ENCODE data around the gene MTMR10.

MTMR10 gene

GRCh38 chr15:31014608-31014925, 23.1 kb upstream of the MTMR10 start:
- no peak for DNase-seq (ENCODE audit: low read depth in 2 of 3, low spot score in 2 of 3)

GRCh38 chr15:31013863-31014607, 22.6 kb upstream of the MTMR10 start:
- DNase-seq (ENCODE audit: low read depth in 2 of 3, low spot score in 2 of 3): no peak

GRCh38 chr15:31012455-31012854, 21.0 kb upstream of the MTMR10 start:
- DNase-seq (ENCODE audit: low read depth in 2 of 3, low spot score in 2 of 3): no peak

GRCh38 chr15:31010036-31010435, 18.6 kb upstream of the MTMR10 start:
- no peak for DNase-seq (ENCODE audit: low read depth in 2 of 3, low spot score in 2 of 3)

- no peak for DNase-seq (ENCODE audit: low read depth in 2 of 3, low spot score in 2 of 3)
Observed at GRCh38 chr15:31005660-31006059, 14.2 kb upstream of the MTMR10 start.

GRCh38 chr15:31004220-31004733, 12.8 kb upstream of the MTMR10 start:
- DNase-seq (ENCODE audit: low read depth in 2 of 3, low spot score in 2 of 3): no peak

DNA sequence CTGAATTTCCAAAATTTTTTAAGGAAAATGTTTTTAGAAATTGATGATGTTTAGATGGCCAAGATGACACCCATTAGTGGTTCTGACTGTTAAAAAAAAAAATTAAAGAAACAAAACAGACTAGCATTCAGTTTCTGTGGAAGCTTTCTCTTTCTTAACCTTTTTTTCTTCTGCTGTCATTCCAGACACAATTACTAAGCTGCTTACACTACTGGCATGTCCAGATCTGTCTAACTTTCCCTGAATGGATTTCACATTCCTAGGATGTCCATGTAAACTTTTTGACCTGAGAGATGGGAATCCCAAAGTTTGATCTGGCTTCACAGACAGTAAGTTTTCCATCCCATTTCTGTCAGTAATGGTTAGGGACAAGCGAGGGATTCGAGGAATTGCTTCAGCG, 10.3 kb upstream of the MTMR10 start:
- DNase-seq (ENCODE audit: low read depth in 2 of 3, low spot score in 2 of 3): no peak

DNA sequence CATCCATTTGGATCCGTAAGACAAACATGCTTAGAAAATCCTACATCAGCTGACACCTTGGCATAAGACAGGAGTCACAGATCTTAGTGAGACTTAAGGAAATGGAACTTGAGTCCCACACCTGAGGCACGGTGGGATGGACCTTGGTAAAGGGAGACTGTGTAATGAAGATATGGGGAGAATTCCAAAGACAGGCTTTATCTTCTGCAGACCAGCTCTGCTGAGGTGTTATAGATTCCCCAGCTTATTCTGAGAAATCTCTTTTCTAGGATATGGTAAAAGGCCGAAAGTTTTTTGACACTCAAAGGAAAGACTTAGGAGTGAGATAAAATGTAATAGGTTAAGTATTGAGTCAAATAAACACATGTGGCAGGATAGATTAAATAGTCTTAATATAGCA, 8.3 kb upstream of the MTMR10 start:
- no peak for DNase-seq (ENCODE audit: low read depth in 2 of 3, low spot score in 2 of 3)

- no peak for DNase-seq (ENCODE audit: low read depth in 2 of 3, low spot score in 2 of 3)
Observed at GRCh38 chr15:30997270-30997669, 5.8 kb upstream of the MTMR10 start.

DNA sequence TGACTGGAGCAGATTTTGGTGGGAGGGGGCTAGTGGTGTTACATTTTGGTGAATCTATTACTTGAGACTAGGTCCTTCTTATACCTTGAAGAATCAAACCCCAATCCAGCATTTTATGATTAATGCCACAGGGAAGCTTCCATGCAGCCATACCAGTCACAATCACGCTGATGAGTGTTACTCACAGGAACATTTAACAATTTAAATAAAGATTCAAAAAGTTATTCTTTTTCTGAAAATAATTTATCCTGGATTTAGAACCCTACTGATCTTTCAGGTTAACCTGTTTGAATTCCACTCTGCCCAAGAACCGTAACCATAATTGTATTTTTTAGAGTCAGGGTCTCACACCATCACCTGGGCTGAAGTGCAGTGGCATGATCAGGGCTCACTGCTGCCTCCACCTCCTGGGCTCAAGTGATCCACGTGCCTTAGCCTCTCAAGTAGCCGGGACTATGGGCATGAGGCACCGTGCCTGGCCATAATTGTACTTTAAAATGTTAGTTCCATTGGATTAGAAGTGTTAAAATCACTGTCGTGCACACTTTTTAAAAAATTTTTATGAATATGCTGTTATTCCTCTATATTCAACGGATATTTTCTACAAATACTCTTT, 929 bp upstream of the MTMR10 start:
- no peak for DNase-seq (ENCODE audit: low read depth in 2 of 3, low spot score in 2 of 3)

DNA sequence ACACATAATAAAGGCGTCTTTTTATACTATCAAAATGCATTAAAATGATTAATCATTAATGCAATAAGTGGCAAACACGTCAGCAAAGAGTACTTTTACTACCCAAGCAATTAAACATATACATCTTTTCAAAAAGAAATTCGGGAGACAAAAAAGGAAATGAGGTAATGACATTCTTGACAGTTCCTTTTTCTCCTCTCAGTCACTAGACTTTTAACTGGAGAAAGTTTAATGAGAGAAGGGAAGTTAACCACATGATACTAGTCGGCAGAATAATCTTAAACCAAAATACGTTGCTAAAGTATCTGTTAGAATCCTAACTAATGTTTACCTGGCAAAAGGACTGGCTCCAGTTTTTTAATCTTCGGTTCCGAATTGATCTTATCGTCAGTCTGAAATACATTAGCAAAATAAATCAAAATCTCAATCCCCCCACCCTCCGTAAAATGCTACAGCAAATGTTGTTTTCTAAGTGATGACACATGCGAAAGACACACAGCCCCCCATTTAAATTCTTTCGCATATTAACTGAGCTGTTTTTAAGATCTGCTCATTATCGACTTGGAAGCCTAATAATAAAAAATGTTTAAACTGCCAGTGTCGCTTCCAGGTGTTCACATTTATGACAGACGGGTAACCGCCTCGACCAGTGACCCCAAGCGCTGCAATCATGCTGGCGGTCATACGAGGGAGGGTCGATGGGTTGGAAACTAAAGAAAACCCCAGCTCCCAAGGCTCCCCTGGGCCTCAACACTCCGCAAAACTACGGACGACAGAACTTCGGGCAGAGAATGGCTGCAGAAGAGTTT, 778 bp downstream of the MTMR10 start:
- DNase-seq (ENCODE audit: low read depth in 2 of 3, low spot score in 2 of 3): peak in 1 of 3 experiments; percentile 7

GRCh38 chr15:30990036-30990435, 1.4 kb downstream of the MTMR10 start:
- DNase-seq (ENCODE audit: low read depth in 2 of 3, low spot score in 2 of 3): no peak

DNA sequence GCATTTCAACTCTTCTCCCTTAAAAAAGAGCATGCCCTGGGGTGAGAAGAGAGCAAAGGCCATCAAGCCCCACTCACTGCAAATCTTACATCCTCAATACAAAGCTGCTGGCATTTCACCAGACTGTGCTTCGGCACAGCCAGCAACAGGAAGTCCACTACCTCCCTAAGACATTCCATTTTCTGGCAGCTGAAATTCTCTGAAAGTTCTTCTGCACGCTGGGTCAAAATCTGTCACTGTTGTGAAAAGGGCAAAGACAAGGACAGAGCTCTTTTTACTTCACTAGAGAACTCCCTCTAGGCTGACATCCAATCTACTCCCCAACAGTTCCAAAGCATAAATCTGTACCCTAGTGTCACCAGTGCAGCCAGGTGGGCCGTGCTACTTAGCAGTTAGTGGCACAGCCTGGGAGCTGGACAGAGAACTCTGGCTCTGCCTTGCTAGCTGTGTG, 6.3 kb downstream of the MTMR10 start:
- DNase-seq (ENCODE audit: low read depth in 2 of 3, low spot score in 2 of 3): no peak

DNA sequence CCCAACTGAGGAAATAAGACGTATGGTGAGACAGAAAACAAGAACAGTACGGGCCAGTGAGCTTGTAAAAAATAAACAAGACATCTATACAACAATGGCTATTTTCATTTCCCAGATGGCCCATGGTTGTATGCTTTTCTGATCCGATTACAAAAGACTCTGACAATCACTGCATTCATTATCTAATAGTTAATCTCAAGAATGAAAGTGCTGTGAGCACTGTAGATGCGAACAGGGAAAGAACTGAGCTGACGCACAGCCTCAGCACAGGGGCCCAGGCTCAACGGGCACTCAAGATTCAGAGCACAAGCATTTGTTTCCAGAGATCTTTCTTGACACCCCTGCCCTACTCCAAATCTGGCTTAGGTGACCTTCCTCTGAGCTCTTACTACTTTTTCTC, 6.9 kb downstream of the MTMR10 start:
- DNase-seq (ENCODE audit: low read depth in 2 of 3, low spot score in 2 of 3): no peak

GRCh38 chr15:30984118-30984517, 7.3 kb downstream of the MTMR10 start:
- no peak for DNase-seq (ENCODE audit: low read depth in 2 of 3, low spot score in 2 of 3)

GRCh38 chr15:30979457-30979856, 12.0 kb downstream of the MTMR10 start:
- DNase-seq (ENCODE audit: low read depth in 2 of 3, low spot score in 2 of 3): no peak

GRCh38 chr15:30978328-30978727, 13.1 kb downstream of the MTMR10 start:
- DNase-seq (ENCODE audit: low read depth in 2 of 3, low spot score in 2 of 3): no peak

GRCh38 chr15:30974112-30974511, 17.3 kb downstream of the MTMR10 start:
- DNase-seq (ENCODE audit: low read depth in 2 of 3, low spot score in 2 of 3): no peak

DNA sequence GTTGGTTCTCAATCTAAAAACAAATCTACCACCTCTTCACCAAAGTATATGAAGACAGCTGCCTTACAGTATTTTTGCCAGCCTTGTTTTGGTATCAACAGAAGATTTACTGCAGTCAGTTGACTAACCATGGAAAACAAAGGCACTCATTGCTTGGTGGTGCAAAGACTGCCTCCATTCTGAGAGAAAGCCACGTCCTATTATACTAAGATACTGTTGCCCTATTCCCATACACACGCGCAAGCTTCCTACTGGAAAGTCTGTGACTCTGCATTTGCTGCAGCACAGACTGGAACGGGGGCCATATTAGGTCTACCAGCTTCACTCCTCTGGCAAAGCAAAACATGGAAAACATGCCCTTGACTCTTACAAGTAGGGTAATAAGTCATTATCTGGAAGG, 18.0 kb downstream of the MTMR10 start:
- no peak for DNase-seq (ENCODE audit: low read depth in 2 of 3, low spot score in 2 of 3)

DNA sequence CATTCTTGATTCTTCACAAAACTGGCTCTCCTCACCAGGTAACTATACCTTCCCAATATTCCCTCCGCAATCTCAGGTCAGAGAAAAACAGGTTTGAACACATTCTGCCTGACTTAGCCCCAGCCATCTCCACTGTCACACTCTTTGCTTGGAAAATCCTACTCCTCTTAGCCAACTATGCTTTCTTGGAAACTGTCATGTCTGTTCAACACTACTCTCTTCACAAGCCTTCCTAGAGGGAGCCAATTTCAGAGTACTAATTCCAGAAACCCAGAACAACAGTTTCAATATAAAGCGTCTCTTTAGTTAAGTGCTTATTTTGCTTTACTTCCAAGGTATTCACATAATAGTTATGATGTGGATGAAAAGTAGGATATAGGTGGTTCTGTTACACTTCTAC, 21.7 kb downstream of the MTMR10 start:
- DNase-seq (ENCODE audit: low read depth in 2 of 3, low spot score in 2 of 3): no peak

DNA sequence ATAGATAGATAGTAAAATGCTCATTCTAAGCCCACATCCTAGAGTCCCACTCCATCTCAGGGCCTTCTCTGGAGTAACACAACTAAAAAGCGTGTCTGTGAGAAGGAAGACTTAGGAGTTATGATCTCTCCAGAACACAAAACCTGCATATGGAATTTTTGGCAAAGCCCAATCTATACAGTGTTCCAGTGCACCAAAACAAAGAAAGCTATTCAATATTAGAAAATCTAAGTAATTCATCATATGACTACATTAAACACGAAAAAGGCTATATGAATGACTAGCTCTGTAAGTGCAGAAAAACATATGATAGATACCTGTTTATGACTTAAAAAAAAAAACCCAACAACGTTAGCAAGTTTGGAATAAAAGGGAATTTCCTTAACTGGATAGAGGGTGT, 27.7 kb downstream of the MTMR10 start:
- no peak for DNase-seq (ENCODE audit: low read depth in 2 of 3, low spot score in 2 of 3)

DNA sequence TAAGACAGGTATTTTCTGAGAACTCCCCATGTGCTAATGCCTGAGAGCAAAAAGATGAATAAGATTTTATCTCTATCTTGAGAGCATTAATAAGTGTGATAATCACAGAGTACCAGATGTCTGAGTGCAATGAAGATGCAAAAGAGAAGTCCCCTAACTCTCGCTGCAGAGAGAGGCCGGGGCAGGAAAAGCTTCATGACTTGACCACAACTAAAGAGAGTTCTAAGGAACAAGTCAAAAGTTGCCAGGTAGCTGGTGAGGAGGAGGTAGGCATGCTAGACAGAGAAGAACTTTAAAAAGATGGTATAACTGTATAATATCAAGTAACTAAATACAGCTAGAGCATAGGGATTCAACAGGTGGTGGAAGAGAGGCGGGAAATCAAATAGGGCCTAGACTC, 28.8 kb downstream of the MTMR10 start:
- DNase-seq (ENCODE audit: low read depth in 2 of 3, low spot score in 2 of 3): no peak

Data from activated CD8-positive, alpha-beta memory T cell treated with anti-CD3 and anti-CD28 coated beads for 48 hours (primary cell).